T-helper 2 cell treated with Interferon-gamma antibody and Interleukin-4, amounts not matched to agents 100 ng/mL and 5 ng/mL, for 36 hours (primary cell): ENCODE data around the gene SRRM1. TPM values are rescaled to one million over a fixed set of nuclear protein-coding genes. Genes with fewer than 3 reads are reported as not detected.

Experiments
- intact Hi-C: fragments of 100-400 bp; cut with micrococcal nuclease; formaldehyde crosslinking; loops from one replicate; pipeline ENCODE4 v1.15.1; 2023
- total RNA-seq: library from RNA; stranded (reverse); gene quantifications from 2 replicates; pipeline ENCODE4 v1.2.3, GENCODE V29; 2022

Gene SRRM1
- total RNA-seq, 1 donor from 2014 or later: 202 TPM

DNA sequence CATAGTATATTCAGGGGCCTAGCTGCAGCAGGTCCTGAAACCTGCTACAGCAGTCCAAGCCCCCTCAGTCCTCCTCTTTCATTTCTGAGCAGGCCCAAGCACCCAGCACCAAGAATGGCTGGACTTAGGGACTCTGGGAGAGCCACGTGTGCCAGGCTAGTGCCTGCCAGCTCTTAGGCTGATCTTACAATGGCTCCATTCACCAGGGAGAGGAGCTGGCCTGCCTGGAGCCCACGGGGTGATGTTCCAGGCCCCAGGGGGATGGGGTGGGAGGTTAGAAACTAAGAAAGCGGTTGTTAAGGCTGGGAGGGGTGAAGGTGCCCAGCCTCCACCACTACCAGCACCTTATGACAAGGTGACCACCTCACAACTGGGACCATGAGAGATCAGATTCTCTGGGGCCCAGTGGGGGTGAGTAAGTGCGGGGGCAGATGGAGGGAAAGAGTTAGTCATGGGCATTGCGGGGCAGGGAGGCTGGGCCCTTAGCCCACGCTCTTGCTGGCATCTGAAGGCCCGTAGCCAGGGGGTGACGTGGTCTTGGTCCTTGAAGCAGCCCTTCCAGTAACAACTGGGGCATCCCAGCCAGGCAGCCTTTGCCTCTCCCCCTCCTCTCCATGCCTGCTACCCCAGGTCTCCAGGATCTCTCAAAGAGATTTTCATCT, 71.9 kb downstream of the SRRM1 start:
- intact Hi-C loops: no loop called here

- intact Hi-C loops: no loop called here
Measured at GRCh38 chr1:24715658-24716057, 72.6 kb downstream of the SRRM1 start.

DNA sequence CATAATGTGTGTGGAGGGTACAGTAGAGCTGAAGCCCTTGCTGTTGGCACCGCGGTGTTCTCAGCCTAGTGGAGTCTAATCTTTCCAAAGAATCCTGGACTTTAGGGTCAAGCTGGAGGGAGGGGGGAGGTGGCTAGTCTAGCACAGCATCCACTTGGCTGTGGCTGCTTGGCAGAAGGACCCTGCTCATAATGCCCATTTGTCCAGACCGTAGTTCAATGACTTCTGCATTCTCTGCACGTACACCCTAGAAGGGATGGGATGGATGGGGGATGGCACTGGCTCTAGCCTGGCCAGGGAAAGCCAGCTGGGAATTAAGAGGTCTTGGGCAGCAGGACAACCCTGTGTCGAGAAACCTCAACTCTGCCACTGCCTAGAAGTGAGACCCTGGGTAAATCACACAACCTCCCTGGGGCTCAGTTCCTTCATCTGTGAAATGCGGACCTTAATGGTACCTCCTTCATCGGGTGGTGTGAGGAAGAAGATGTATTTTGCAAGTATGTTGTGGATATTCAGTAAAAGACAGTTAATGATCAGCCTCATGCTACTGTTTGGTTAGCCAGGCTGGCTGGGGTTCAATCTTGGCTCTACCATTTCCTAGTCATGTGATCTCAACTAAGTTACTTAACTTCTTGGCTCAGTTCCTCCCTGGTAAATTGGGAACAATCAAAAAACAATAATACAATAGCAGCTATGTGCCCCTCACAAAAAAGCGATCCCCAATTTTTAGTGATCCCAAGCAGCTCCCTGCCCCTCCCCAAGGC, 75.0 kb downstream of the SRRM1 start:
- intact Hi-C loops: no loop called here

- intact Hi-C loops: no loop called here
Measured at GRCh38 chr1:24720152-24720551, 77.0 kb downstream of the SRRM1 start.

DNA sequence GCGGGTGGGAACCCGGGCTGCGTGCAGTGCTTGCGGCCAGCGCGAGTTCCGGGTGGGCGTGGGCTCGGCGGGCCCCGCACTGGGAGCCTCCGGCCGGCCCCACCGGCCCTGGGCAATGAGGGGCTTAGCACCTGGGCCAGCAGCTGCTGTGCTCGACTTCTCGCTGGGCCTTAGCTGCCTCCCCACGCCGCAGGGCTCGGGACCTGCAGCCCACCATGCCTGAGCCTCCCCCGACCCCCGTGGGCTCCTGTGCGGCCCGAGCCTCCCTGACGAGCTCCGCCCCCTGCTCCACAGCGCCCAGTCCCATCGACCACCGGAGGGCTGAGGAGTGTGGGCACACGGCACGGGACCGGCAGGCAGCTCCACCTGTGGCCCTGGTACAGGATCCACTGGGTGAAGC, 78.4 kb downstream of the SRRM1 start:
- intact Hi-C loops: no loop called here

- intact Hi-C loops: loop anchor here (2.0 kb wide), 1 partner anchor 22 kb away; the partner anchor contains the start of gene CLIC4
Measured at GRCh38 chr1:24722073-24723035, 79.3 kb downstream of the SRRM1 start.

Other genes starting within 250 kb of the SRRM1 start
- gene STPG1, start 229.5 kb upstream of the SRRM1 start, total RNA-seq: 6.6 and 7.1 TPM in 2 replicates
- gene NIPAL3, start 227.5 kb upstream of the SRRM1 start, total RNA-seq: 31.6 and 33.0 TPM in 2 replicates
- 61.0 and 61.1 TPM in 2 replicates for gene RCAN3, start 140.5 kb upstream of the SRRM1 start, total RNA-seq
- not detected in 2 replicates for gene NCMAP, start 87.2 kb upstream of the SRRM1 start, total RNA-seq
- gene CLIC4, start 102.1 kb downstream of the SRRM1 start, total RNA-seq: 14.4 and 15.3 TPM in 2 replicates